ENCODE results near the gene KRTAP9-1. TPM values are rescaled to one million over a fixed set of nuclear protein-coding genes. Genes with fewer than 3 reads are reported as not detected.

The KRTAP9-1 gene
- total and polyA plus RNA-seq, 12 donors: not detected

DNA sequence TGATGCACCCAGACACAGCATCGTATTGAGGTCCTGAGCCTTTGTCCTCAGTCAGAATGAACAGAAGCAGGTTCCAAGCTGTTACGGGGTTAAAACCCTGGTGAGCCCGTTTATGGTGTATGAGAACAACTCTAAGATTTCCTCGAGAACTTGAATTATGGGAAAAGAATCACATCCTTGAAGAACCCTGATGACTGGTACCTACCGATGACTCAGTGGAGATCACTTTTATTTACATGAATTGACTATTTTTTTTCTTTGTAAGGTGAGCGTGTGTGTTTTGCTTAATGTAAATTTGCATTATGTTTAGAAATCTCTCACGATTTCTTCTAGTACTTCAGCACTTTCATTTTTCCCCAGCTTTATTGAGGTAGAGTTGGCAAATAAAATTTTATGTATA is 25.9 kb upstream of the KRTAP9-1 start:
- WGBS, 4 donors: 64 to 77% (median 71%) methylated on average over 7 of the region's 7 CpGs
- no peaks in the 10 kb centered on the region for H3K9me3 ChIP-seq (replicated peaks in 1 of 3)
- intact Hi-C loops (cut with DNase I): no loop called here

DNA sequence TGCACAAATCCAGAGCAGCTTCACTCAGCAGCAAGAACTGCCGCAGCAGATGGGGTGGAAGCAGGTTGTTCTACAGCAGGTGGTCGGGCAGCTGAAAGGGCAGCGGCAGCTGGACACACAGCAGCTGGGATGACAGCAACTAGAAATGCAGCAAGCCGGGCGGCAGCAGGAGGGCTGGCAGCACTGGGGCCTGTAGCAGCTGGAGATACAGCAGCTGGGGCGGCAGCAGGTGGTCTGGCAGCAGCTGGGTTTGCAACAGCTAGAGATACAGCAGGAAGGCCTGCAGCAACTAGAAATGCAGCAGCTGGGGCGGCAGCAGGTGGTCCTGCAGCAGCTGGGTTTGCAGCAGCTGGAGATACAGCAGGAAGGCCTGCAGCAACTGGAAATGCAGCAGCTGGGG is 22.1 kb upstream of the KRTAP9-1 start:
- intact Hi-C loops (cut with DNase I): no loop called here
- Histone ChIP-seq H3K9me3 (replicated peaks in 1 of 3) (no peaks in the 10 kb centered on the region), H3K27me3 (no peaks in the 10 kb centered on the region), H3K27ac (no peak overlapping the region), H3K4me1 (replicated peaks in 1 of 2) (no peaks in the 10 kb centered on the region), H3K36me3 (replicated peaks in 1 of 2) (no peaks in the 10 kb centered on the region), H3K4me3 (no peak overlapping the region)
- WGBS, 4 donors: 80 to 90% (median 84%) methylated on average over 6 to 7 of the region's 7 CpGs
- DNase-seq: no peak
- no peak for TF ChIP-seq POLR2A (IDR thresholded peaks at IDR 0.05)
- TF ChIP-seq, protein P1, sequence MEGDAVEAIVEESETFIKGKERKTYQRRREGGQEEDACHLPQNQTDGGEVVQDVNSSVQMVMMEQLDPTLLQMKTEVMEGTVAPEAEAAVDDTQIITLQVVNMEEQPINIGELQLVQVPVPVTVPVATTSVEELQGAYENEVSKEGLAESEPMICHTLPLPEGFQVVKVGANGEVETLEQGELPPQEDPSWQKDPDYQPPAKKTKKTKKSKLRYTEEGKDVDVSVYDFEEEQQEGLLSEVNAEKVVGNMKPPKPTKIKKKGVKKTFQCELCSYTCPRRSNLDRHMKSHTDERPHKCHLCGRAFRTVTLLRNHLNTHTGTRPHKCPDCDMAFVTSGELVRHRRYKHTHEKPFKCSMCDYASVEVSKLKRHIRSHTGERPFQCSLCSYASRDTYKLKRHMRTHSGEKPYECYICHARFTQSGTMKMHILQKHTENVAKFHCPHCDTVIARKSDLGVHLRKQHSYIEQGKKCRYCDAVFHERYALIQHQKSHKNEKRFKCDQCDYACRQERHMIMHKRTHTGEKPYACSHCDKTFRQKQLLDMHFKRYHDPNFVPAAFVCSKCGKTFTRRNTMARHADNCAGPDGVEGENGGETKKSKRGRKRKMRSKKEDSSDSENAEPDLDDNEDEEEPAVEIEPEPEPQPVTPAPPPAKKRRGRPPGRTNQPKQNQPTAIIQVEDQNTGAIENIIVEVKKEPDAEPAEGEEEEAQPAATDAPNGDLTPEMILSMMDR (IDR thresholded peaks at IDR 0.05): no peak

More for the DNA sequence above, 25.9 kb upstream of the KRTAP9-1 start:
- Histone ChIP-seq H3K27me3 (no peaks in the 10 kb centered on the region), H3K27ac (no peak overlapping the region), H3K36me3 (replicated peaks in 1 of 2) (no peaks in the 10 kb centered on the region), H3K4me1 (replicated peaks in 1 of 2) (no peaks in the 10 kb centered on the region), H3K4me3 (no peak overlapping the region)
- TF ChIP-seq, protein P1 (IDR thresholded peaks at IDR 0.05): no peak
- TF ChIP-seq POLR2A (IDR thresholded peaks at IDR 0.05): no peak
- DNase-seq: no peak

DNA sequence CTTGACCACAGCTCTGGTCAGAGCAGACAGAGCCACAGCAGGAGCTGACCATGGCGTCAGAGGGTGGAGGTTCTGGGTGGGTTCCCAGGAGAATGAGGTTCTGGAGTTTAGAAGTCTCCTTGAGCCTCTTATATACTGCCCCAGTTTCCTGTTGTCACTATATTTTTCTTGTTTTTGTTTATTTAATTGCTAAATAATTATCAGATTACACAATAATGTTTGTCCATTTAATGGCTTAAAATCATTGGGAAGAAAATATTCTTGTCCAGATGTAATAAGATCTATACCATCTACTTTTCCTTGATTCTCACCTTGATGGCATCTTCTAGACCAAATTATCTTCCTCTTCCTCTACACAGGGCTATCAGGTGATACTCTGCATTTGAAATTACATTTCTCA is 21.6 kb upstream of the KRTAP9-1 start, which contains the start of gene KRTAP4-3:
KRTAP4-3 (minus strand) TSS at position 101 of the 400 bp plus-strand sequence; CDS start at position 52, 49 bp downstream.
- Histone ChIP-seq H3K36me3 (replicated peaks in 1 of 2) (no peaks in the 10 kb centered on the region), H3K4me3 (no peak within 1 kb of the TSS), H3K27me3 (no peaks in the 10 kb centered on the region), H3K9me3 (replicated peaks in 1 of 3) (no peaks in the 10 kb centered on the region), H3K27ac (no peak within 1 kb of the TSS), H3K4me1 (replicated peaks in 1 of 2) (no peaks in the 10 kb centered on the region)
- no peak for TF ChIP-seq POLR2A (IDR thresholded peaks at IDR 0.05)
- TF ChIP-seq, protein P1 (IDR thresholded peaks at IDR 0.05): no peak
- intact Hi-C loops (cut with DNase I): no loop called here
- DNase-seq: no peak
- WGBS, 4 donors: 54 to 71% (median 60%) methylated on average over 1 of the region's 1 CpG

DNA sequence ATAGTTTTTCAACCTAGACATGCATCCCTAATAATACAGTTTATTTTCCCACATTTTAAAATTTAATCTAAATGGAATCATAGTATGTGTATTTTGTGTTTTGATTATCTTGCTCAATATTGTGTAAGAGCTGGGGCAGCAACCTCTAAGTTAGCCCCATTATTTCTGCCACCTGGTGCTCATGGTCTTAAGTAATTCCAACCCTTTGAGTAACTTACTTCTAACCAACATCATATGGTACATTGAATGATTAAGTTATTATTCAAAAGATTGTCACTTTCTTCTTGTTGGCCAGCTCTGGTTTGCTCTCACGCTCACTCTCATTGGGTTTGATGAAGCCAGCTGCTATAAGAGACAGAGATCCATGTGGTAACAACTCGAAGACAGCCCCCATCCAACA is 17.8 kb upstream of the KRTAP9-1 start:
- Histone ChIP-seq H3K27me3 (no peaks in the 10 kb centered on the region), H3K36me3 (replicated peaks in 1 of 2) (no peaks in the 10 kb centered on the region), H3K9me3 (replicated peaks in 1 of 3) (no peaks in the 10 kb centered on the region), H3K27ac (no peak overlapping the region), H3K4me1 (replicated peaks in 1 of 2) (no peaks in the 10 kb centered on the region), H3K4me3 (no peak overlapping the region)
- 69 to 76% (median 74%) methylated on average over 2 of the region's 2 CpGs for WGBS, 4 donors
- intact Hi-C loops (cut with DNase I): no loop called here
- TF ChIP-seq, protein P1 (IDR thresholded peaks at IDR 0.05): no peak
- TF ChIP-seq POLR2A (IDR thresholded peaks at IDR 0.05): no peak
- no peak for DNase-seq

Measured in adrenal gland (tissue), 12 donors.